Common myeloid progenitor, CD34-positive (primary cell): Measurements from ENCODE around the gene GRK4.

ENCODE experiments used
- CTCF ChIA-PET: fragments of 350-600 bp; sonication (Branson Sonifier 250); formaldehyde crosslinking; loops from one replicate; lab custom pipeline; 2021; ENCODE audit warnings: antibody characterized with exemption; lab: Charles Lee
- POLR2A ChIA-PET: fragments of 350-600 bp; sonication (Branson Sonifier 250); formaldehyde crosslinking; loops from one replicate; lab custom pipeline; 2021; ENCODE audit warnings: antibody characterized with exemption; lab: Charles Lee
- DNase-seq, 3 donors: peaks; one replicate each; pipeline versions ENCODE4 v3.0.0 to v3.0.0-alpha.2; 2013
- H3K27ac ChIP-seq, 2 experiments: 1 replicate in 1 of 2; 2 replicates in 1 of 2; pipeline ENCODE4 v1.7.0; 2013; ENCODE audit warnings: inconsistent platforms in 2 of 2, low read length in 2 of 2, mild to moderate bottlenecking in 2 of 2, low read depth in 1 of 2, moderate library complexity in 1 of 2; ENCODE audit not compliant: severe bottlenecking in 2 of 2, insufficient read depth in 1 of 2, poor library complexity in 1 of 2
- H3K27me3 ChIP-seq, 5 experiments: replicated peaks in 2 of 5; 1 replicate in 3 of 5; 2 replicates in 2 of 5; pipeline versions ENCODE4 v1.6.1 to v1.7.0; 2013; ENCODE audit warnings: low read length in 4 of 5, mild to moderate bottlenecking in 2 of 5, moderate library complexity in 2 of 5, inconsistent platforms in 1 of 5; ENCODE audit not compliant: insufficient read depth in 5 of 5, control insufficient read depth in 4 of 5
- H3K36me3 ChIP-seq, 4 experiments: 1 replicate in 2 of 4; 2 replicates in 2 of 4; pipeline versions ENCODE4 v1.6.1 to v1.7.0; 2013; ENCODE audit warnings: low read length in 3 of 4, control low read depth in 1 of 4, mild to moderate bottlenecking in 1 of 4; ENCODE audit not compliant: control insufficient read depth in 4 of 4, insufficient read depth in 4 of 4
- H3K4me1 ChIP-seq, 4 experiments: 1 replicate in 3 of 4; 2 replicates in 1 of 4; pipeline versions ENCODE4 v1.6.1 to v1.7.1; 2013; ENCODE audit warnings: low read length in 3 of 4, mild to moderate bottlenecking in 3 of 4, control low read depth in 1 of 4, inconsistent platforms in 1 of 4, moderate library complexity in 1 of 4; ENCODE audit not compliant: control insufficient read depth in 4 of 4, insufficient read depth in 4 of 4; ENCODE audit errors: control extremely low read depth in 1 of 4
- H3K4me3 ChIP-seq, 7 experiments: 1 replicate in 4 of 7; 2 replicates in 3 of 7; pipeline versions ENCODE4 v1.5.1 to v1.7.0; 2013; ENCODE audit warnings: mild to moderate bottlenecking in 7 of 7, low read length in 6 of 7, moderate library complexity in 6 of 7, inconsistent platforms in 2 of 7, low read depth in 2 of 7, control low read depth in 1 of 7; ENCODE audit not compliant: insufficient read depth in 4 of 7, control insufficient read depth in 1 of 7; ENCODE audit errors: extremely low read depth in 1 of 7
- H3K9me3 ChIP-seq, 5 experiments: 1 replicate in 4 of 5; 2 replicates in 1 of 5; pipeline versions ENCODE4 v1.6.1 to v1.7.1; 2013; ENCODE audit warnings: low read length in 4 of 5, mild to moderate bottlenecking in 2 of 5, inconsistent platforms in 1 of 5, low read depth in 1 of 5, moderate library complexity in 1 of 5; ENCODE audit not compliant: control insufficient read depth in 4 of 5, insufficient read depth in 2 of 5; ENCODE audit errors: control extremely low read depth in 1 of 5
- WGBS: methylation state at CpG from one replicate; pipeline ENCODE4 v1.1.5; 2013; ENCODE audit not compliant: insufficient coverage; 5-methylcytosine and 5-hydroxymethylcytosine counted together

GRK4 gene

GRCh38 chr4:2925931-2926860 lies 37.2 kb upstream of the GRK4 start:
- WGBS = 95% methylated on average over 26 of the region's 41 CpGs
- no peaks in the 10 kb centered on the region for H3K9me3 ChIP-seq
- H3K27me3 ChIP-seq = no peaks in the 10 kb centered on the region
- H3K27ac ChIP-seq = no peak overlapping the region
- peaks cover 3 to 80% (median 55%) of the 10 kb centered on the region in 4 experiments for H3K36me3 ChIP-seq
- ChIA-PET POLR2A (no interaction called here), CTCF (no interaction called here)
- DNase-seq = no peak
- H3K4me1 ChIP-seq = peaks cover 0 to 13% (median 8%) of the 10 kb centered on the region in 4 experiments
- no peak overlapping the region for H3K4me3 ChIP-seq

DNA sequence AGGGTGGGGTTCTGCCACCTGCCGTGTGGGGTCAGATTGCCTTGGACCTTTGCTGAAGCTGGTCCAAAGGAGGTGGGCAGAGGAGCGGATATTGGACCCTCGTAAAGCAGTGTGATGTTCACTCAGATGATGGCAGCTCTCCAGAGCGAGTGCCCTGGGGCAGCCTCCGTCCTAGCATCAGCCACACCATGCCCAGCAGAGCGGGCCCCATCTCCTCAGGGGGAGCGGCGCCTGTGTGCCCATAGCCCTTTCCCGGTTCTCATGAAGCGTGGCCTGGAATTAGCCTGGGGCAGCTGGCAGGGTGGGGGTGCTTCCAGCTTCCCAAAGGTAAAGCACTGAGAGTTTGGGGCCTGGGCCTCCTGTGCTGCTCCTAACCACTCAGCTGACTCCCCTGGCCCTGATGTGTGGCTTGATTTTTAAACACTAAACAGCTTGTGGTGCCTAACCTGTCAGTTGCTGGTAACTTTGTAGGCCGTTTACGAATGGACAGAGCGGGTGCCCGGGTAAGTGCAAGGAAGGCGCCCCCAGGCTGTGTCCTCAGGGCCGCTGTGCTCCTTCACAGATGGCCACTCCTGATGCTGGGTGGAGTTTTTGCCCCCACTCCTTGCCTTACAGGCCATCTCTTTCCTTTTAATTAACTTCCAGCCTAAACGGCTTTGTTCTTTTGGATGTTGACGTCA lies 36.2 kb upstream of the GRK4 start:
- CTCF ChIA-PET = interaction anchor here (1.4 kb wide), 1 partner anchor 13 kb away, joined by 5 read pairs; no protein-coding TSS in a partner anchor
- H3K27me3 ChIP-seq = no peaks in the 10 kb centered on the region
- WGBS = 96% methylated on average over 18 of the region's 18 CpGs
- no peak overlapping the region for H3K4me3 ChIP-seq
- POLR2A ChIA-PET = no interaction called here
- DNase-seq = no peak
- H3K9me3 ChIP-seq = no peaks in the 10 kb centered on the region
- H3K4me1 ChIP-seq = peaks cover 0 to 21% (median 17%) of the 10 kb centered on the region in 4 experiments
- peaks cover 3 to 83% (median 58%) of the 10 kb centered on the region in 4 experiments for H3K36me3 ChIP-seq
- no peak overlapping the region for H3K27ac ChIP-seq

- CTCF ChIA-PET = interaction anchor here (0.9 to 1.4 kb wide), 2 partner anchors 14 to 21 kb away, joined by 3 to 5 read pairs; no protein-coding TSS in a partner anchor
Measured at GRCh38 chr4:2927696-2928075, 35.7 kb upstream of the GRK4 start.

GRCh38 chr4:2928242-2929176 lies 34.9 kb upstream of the GRK4 start:
- Histone ChIP-seq H3K27me3 (no peaks in the 10 kb centered on the region), H3K9me3 (no peaks in the 10 kb centered on the region), H3K4me1 (peaks cover 0 to 25% (median 23%) of the 10 kb centered on the region in 4 experiments), H3K27ac (peak overlapping the region in 1 of 2 experiments; percentile 5), H3K4me3 (no peak overlapping the region), H3K36me3 (peaks cover under 1 to 81% (median 50%) of the 10 kb centered on the region in 4 experiments)
- 95% methylated on average over 27 of the region's 32 CpGs for WGBS
- CTCF ChIA-PET = interaction anchor here (0.9 to 1.4 kb wide), 3 partner anchors 14 to 20 kb away, joined by 3 to 5 read pairs (median 3); no protein-coding TSS in a partner anchor
- no peak for DNase-seq
- POLR2A ChIA-PET = no interaction called here

More at GRCh38 chr4:2927696-2928075, 35.7 kb upstream of the GRK4 start:
- Histone ChIP-seq H3K9me3 (no peaks in the 10 kb centered on the region), H3K4me1 (peaks cover 0 to 21% (median 20%) of the 10 kb centered on the region in 4 experiments), H3K27ac (no peak overlapping the region), H3K27me3 (no peaks in the 10 kb centered on the region), H3K36me3 (peaks cover 3 to 85% (median 56%) of the 10 kb centered on the region in 4 experiments), H3K4me3 (no peak overlapping the region)
- POLR2A ChIA-PET = no interaction called here
- DNase-seq = no peak
- WGBS = 93% methylated on average over 10 of the region's 12 CpGs

- H3K36me3 ChIP-seq = peaks cover 0 to 73% (median 44%) of the 10 kb centered on the region in 4 experiments
- no peak for DNase-seq
- 96% methylated on average over 12 of the region's 16 CpGs for WGBS
- H3K4me3 ChIP-seq = no peak overlapping the region
- no peak overlapping the region for H3K27ac ChIP-seq
- H3K27me3 ChIP-seq = no peaks in the 10 kb centered on the region
- ChIA-PET CTCF (interaction anchor here (1.2 kb wide), 1 partner anchor 19 kb away, joined by 3 read pairs; no protein-coding TSS in a partner anchor), POLR2A (no interaction called here)
- no peaks in the 10 kb centered on the region for H3K9me3 ChIP-seq
- H3K4me1 ChIP-seq = peaks cover 0 to 30% (median 28%) of the 10 kb centered on the region in 4 experiments
Measured at GRCh38 chr4:2929469-2929868, 33.9 kb upstream of the GRK4 start.

DNA sequence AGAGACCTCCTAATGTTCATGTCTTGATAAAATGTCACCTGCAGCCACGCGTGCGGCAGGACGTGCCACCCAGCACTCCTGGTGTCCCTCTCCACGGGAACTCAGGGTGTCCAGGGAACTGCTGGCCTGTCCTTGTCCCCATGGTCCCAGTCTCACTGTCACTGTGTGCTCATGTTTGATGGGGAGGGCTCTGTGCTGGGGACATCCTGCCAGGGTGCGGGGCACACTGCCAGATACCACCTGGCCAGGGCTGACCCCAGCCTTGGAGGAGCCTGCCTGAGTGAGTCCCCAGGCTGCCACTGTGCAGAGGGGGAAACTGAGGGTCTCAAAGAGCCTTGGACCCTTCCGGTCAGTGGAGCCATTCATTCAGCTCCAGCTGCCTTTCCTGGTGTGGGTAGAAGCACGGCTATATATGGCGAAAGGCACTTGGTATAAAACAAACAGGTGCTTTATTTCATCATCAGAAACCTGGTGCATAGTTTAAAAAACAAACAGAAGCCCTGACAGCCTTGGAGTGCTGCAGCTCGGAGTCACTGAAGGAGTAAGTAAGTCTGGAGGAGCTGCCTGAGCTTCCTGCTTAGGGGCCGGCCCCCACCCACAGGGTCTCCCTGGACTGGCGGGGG lies 33.1 kb upstream of the GRK4 start:
- H3K4me1 ChIP-seq = peaks cover 0 to 34% (median 30%) of the 10 kb centered on the region in 4 experiments
- ChIA-PET CTCF (no interaction called here), POLR2A (no interaction called here)
- H3K9me3 ChIP-seq = no peaks in the 10 kb centered on the region
- WGBS = 95% methylated on average over 12 of the region's 12 CpGs
- peaks cover 0 to 68% (median 40%) of the 10 kb centered on the region in 4 experiments for H3K36me3 ChIP-seq
- no peak overlapping the region for H3K27ac ChIP-seq
- H3K27me3 ChIP-seq = no peaks in the 10 kb centered on the region
- no peak overlapping the region for H3K4me3 ChIP-seq
- no peak for DNase-seq
